ENCODE measurements around the gene NUDT14. TPM values are rescaled to one million over a fixed set of nuclear protein-coding genes. Genes with fewer than 3 reads are reported as not detected.

The NUDT14 gene
- total RNA-seq, 4 donors from 2014 or later, result 11.0 to 22.3 (median 13.2) TPM; not detected in 1

DNA sequence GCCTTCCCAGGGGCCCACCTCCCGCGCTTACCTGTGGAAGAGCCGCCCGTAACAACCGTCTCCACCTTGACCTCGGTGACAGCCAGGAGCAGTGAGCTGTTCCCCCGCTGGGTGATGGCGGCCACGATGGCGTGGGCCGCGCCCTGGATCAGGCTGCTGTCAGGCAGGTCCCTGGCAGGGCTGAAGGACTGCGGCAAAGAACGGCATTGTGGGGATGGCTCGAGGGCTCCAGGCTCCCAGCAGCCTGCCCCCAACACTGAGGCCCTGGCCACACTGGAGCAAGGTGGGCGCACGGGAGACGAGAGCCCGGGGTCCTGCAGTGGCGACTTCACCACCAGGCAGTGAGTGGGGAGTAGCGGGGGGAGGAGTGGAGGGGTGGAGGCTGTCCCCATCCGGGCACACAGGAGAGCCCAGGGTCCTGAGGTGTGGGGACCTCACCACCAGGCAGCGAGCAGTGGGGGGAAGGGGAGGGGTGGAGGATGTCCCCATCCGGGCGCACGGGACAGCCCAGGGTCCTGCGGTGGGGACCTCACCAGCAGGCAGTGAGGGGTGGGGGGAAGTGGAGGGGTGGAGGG is 37.6 kb downstream of the NUDT14 start:
- DNase-seq, result no peak
- Histone ChIP-seq H3K9me3 (peaks cover 0 to 6% of the 10 kb centered on the region in 2 donors), H3K27ac (no peak overlapping the region), H3K4me3 (no peak overlapping the region), H3K27me3 (no peaks in the 10 kb centered on the region), H3K36me3 (no peaks in the 10 kb centered on the region), H3K4me1 (no peaks in the 10 kb centered on the region)
- no peak for TF ChIP-seq POLR2A (IDR thresholded peaks at IDR 0.05)
- TF ChIP-seq, protein P1, sequence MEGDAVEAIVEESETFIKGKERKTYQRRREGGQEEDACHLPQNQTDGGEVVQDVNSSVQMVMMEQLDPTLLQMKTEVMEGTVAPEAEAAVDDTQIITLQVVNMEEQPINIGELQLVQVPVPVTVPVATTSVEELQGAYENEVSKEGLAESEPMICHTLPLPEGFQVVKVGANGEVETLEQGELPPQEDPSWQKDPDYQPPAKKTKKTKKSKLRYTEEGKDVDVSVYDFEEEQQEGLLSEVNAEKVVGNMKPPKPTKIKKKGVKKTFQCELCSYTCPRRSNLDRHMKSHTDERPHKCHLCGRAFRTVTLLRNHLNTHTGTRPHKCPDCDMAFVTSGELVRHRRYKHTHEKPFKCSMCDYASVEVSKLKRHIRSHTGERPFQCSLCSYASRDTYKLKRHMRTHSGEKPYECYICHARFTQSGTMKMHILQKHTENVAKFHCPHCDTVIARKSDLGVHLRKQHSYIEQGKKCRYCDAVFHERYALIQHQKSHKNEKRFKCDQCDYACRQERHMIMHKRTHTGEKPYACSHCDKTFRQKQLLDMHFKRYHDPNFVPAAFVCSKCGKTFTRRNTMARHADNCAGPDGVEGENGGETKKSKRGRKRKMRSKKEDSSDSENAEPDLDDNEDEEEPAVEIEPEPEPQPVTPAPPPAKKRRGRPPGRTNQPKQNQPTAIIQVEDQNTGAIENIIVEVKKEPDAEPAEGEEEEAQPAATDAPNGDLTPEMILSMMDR (IDR thresholded peaks at IDR 0.05), result no peak
- intact Hi-C loops (cut with DNase I; ENCODE audit: low total_unique reads), result no loop called here

- Histone ChIP-seq H3K9me3 (peaks cover 0 to 6% of the 10 kb centered on the region in 2 donors), H3K36me3 (no peaks in the 10 kb centered on the region), H3K4me1 (no peaks in the 10 kb centered on the region), H3K27me3 (no peaks in the 10 kb centered on the region), H3K27ac (no peak overlapping the region), H3K4me3 (no peak overlapping the region)
- TF ChIP-seq, protein P1 (IDR thresholded peaks at IDR 0.05), result no peak
- TF ChIP-seq POLR2A (IDR thresholded peaks at IDR 0.05), result no peak
- DNase-seq, result no peak
- intact Hi-C loops (cut with DNase I; ENCODE audit: low total_unique reads), result no loop called here
Observed at GRCh38 chr14:105142651-105143450, 38.3 kb downstream of the NUDT14 start.

- Histone ChIP-seq H3K4me3 (no peak overlapping the region), H3K27ac (no peak overlapping the region), H3K4me1 (no peaks in the 10 kb centered on the region), H3K36me3 (no peaks in the 10 kb centered on the region), H3K27me3 (no peaks in the 10 kb centered on the region), H3K9me3 (peaks cover 0 to 6% of the 10 kb centered on the region in 2 donors)
- no peak for DNase-seq
- intact Hi-C loops (cut with DNase I; ENCODE audit: low total_unique reads), result no loop called here
- TF ChIP-seq POLR2A (IDR thresholded peaks at IDR 0.05), result no peak
- TF ChIP-seq, protein P1 (IDR thresholded peaks at IDR 0.05), result no peak
Observed at GRCh38 chr14:105141486-105142281, 39.4 kb downstream of the NUDT14 start.

DNA sequence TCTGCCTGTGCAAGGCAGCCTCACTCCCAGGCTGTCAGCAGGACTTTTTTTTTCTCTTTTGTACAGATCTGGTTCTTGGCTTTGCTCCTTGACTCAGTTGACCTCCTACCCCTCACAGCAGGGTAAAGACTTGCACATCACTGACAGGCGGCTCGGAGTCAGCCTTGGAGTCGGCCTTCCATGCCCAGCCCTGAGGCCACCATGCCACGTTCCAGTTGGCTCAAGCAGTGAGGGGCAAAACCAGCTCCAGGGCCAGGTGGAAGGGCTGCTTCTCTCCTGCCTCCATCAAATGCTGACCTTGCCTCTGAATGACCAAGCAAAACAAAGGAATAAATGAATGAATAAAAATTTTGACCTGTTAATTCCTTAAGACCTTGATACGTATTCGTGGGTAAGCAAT is 40.1 kb downstream of the NUDT14 start:
- Histone ChIP-seq H3K27ac (no peak overlapping the region), H3K4me3 (no peak overlapping the region), H3K27me3 (no peaks in the 10 kb centered on the region), H3K4me1 (no peaks in the 10 kb centered on the region), H3K36me3 (no peaks in the 10 kb centered on the region), H3K9me3 (peaks cover 0 to 6% of the 10 kb centered on the region in 2 donors)
- TF ChIP-seq, protein P1 (IDR thresholded peaks at IDR 0.05), result no peak
- TF ChIP-seq POLR2A (IDR thresholded peaks at IDR 0.05), result no peak
- intact Hi-C loops (cut with DNase I; ENCODE audit: low total_unique reads), result no loop called here
- no peak for DNase-seq
